GM10266 (cell line): Measurements from ENCODE around the gene GPR151.
A peak's percentile ranks its signal among the peaks of the same experiment; 100 is the strongest.
"Not testable (repeated sequence)": the region's sequence is repeated elsewhere in the genome, so short reads cannot be mapped to it uniquely, and the experiment has no call there.

Experiments
- DNase-seq: peaks from one replicate; pipeline ENCODE4 v3.0.0; 2012; ENCODE audit errors: extremely low spot score
- CTCF ChIP-seq: IDR thresholded peaks from 2 replicates; pipeline ENCODE4 v1.5.1; 2012; ENCODE audit warnings: mild to moderate bottlenecking, low read depth; ENCODE audit not compliant: control insufficient read depth, insufficient read depth; ENCODE audit errors: missing control alignments

GPR151 gene

DNA sequence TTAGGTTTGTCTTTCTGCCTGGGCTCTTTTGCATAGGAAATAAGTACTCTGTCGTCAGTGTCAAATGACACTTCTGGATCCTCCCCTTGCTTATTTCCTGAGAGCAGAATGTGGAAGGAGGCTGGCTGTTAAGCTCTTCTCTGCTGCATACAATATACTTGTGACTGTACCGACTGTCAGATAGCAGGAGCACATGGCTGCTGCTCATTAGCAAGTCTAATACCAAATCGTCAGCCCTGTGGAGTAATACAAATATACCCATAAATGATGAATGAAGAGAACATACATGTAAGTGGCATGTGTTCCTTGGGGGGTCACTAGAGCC, at the start of gene GPR151:
GPR151 (minus strand) TSS at position 40 of the 325 bp plus-strand sequence. CDS start 77 bp downstream, outside the sequence.
- no peak for TF ChIP-seq CTCF
- DNase-seq = no peak

DNA sequence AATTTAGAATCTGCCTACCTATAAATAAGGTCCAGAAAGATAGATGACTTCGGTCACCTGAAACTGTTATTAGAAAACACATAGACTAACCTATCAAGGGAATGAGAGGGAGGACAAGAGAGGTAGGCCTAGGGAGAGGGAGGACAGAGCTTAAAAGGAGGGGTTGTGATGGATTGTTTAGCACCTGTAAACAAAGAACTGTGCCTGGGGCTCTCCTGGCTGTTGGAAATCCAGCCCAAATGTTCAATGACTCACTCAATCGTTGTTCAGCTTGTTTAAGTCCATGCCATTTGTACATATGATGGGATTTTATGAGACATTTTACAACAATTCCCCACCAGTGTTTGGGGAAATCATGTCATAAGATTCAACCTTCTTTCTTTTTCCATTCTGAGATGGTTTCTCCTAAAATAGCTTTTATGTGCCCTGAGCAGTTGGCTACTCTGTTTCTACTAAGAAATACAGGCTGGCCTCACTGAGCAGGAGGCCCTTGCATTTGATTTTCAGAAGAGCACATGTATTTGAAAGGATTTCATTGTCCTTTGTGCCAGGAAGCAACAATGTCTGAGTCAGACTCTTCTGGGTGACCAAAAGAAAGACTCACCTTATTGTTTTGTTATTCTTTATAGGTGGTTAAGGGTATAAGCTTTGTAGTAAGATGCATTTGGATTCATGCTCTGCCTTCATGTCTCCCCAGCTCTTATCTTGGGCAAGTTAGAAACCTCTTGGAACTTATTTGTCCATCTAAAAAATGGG, 48.2 kb upstream of the GPR151 start:
- no peak for TF ChIP-seq CTCF
- DNase-seq = no peak

DNA sequence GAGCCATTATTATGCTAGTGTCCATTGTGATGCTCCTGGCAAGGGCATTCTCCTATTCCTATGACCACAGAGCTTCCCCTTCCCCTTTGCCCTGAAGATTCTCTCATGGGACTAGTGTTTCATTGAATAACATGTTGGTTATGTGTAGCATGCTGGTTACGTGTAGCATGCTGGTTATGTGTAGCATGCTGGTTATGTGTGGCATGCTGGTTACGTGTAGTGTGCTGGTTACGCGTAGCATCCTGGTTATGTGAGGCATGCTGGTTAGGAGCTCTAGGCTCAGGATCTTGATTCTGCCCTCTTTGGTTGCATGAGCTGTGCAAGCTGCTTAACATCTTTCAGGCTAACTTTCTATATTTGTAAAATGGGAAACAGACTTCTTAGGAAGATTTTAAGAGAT, 46.5 kb upstream of the GPR151 start:
- TF ChIP-seq CTCF = no peak

GRCh38 chr5:146561711-146562110, 45.7 kb upstream of the GPR151 start:
- TF ChIP-seq CTCF = no peak
- DNase-seq = no peak

More for the DNA sequence above, 46.5 kb upstream of the GPR151 start:
- DNase-seq = no peak

- no peak for DNase-seq
Observed at GRCh38 chr5:146560205-146560812, 44.3 kb upstream of the GPR151 start.

GRCh38 chr5:146556884-146557283, 40.9 kb upstream of the GPR151 start:
- not testable (repeated sequence) for DNase-seq

More at GRCh38 chr5:146560205-146560812, 44.3 kb upstream of the GPR151 start:
- TF ChIP-seq CTCF = no peak

More at GRCh38 chr5:146556884-146557283, 40.9 kb upstream of the GPR151 start:
- peak; percentile 13 for TF ChIP-seq CTCF
